A673 (cell line): Measurements from ENCODE around the gene SELP. TPM values are rescaled to one million over a fixed set of nuclear protein-coding genes. Genes with fewer than 3 reads are reported as not detected.

Experiments used
- BruUV-seq: library from RNA; stranded (reverse); fragments of 400-500 nt; replicated peaks from 2 replicates; lab custom pipeline; 2021; lab: Mats Ljungman, UMichigan
- CTCF ChIA-PET: fragments of 300-600 bp; sonication (Branson Sonifier 250); formaldehyde crosslinking; loops from one replicate; lab custom pipeline; 2022; ENCODE audit warnings: antibody characterized with exemption; lab: Charles Lee
- POLR2A ChIA-PET: fragments of 300-600 bp; sonication (Branson Sonifier 250); formaldehyde crosslinking; loops from one replicate; lab custom pipeline; 2022; ENCODE audit warnings: antibody characterized with exemption; ENCODE audit not compliant: low non-redundant PET; lab: Charles Lee
- DNase-seq: peaks from one replicate; pipeline ENCODE4 v3.0.0-alpha.2; 2015; ENCODE audit warnings: low spot score
- H3K27ac ChIP-seq: fragments of 200-600 bp; sonication (generic); 2 replicates; pipeline ENCODE4 v1.5.1; 2016; ENCODE audit warnings: mixed run types, low read depth, mild to moderate bottlenecking, mixed read lengths, antibody characterized with exemption, low read length; ENCODE audit not compliant: poor library complexity, severe bottlenecking
- H3K27me3 ChIP-seq: fragments of 200-600 bp; sonication (generic); replicated peaks from 2 replicates; pipeline ENCODE4 v1.6.1; 2017; ENCODE audit warnings: mixed run types, low read depth, mild to moderate bottlenecking, mixed read lengths, antibody characterized with exemption, low read length; ENCODE audit not compliant: insufficient read depth, poor library complexity
- H3K36me3 ChIP-seq: fragments of 200-600 bp; sonication (generic); 2 replicates; pipeline ENCODE4 v1.6.1; 2016; ENCODE audit warnings: mixed run types, mild to moderate bottlenecking, mixed read lengths, antibody characterized with exemption, low read length; ENCODE audit not compliant: insufficient read depth, poor library complexity, severe bottlenecking
- H3K4me1 ChIP-seq: fragments of 200-600 bp; sonication (generic); 2 replicates; pipeline ENCODE4 v1.6.1; 2017; ENCODE audit warnings: mixed run types, mild to moderate bottlenecking, mixed read lengths, antibody characterized with exemption, low read length; ENCODE audit not compliant: insufficient read depth, poor library complexity, severe bottlenecking
- H3K4me3 ChIP-seq: fragments of 200-600 bp; sonication (generic); 2 replicates; pipeline ENCODE4 v1.5.1; 2016; ENCODE audit warnings: low read depth, mixed run types, mild to moderate bottlenecking, mixed read lengths, low read length; ENCODE audit not compliant: poor library complexity, severe bottlenecking
- H3K9me3 ChIP-seq: fragments of 200-600 bp; sonication (generic); 2 replicates; pipeline ENCODE4 v1.6.1; 2016; ENCODE audit warnings: mixed run types, low read depth, mild to moderate bottlenecking, mixed read lengths, antibody characterized with exemption, low read length; ENCODE audit not compliant: poor library complexity, severe bottlenecking
- EZH2 ChIP-seq: fragments of 200-600 bp; sonication (generic); IDR thresholded peaks from 2 replicates; pipeline ENCODE4 v1.6.1; 2017; ENCODE audit warnings: borderline replicate concordance, low read depth, mild to moderate bottlenecking, mixed read lengths, antibody characterized with exemption, low read length; ENCODE audit not compliant: poor library complexity, severe bottlenecking
- intact Hi-C: fragments of 100-400 bp; cut with micrococcal nuclease; formaldehyde crosslinking; loops from one replicate; pipeline ENCODE4 v1.10.0; 2022; ENCODE audit not compliant: unreplicated experiment
- total RNA-seq: library from RNA; stranded (reverse); gene quantifications from 2 replicates; pipeline ENCODE4 v1.2.3, GENCODE V29; 2021
- TF ChIP-seq, protein P1 (sequence below): fragments of 300-800, 200-600 bp; sonication (generic); conservative IDR thresholded peaks from 2 replicates; pipeline ENCODE4 v1.5.1; 2017; ENCODE audit warnings: low read depth, mild to moderate bottlenecking, antibody characterized with exemption, low read length, moderate library complexity, mixed read lengths

SELP gene
- total RNA-seq, 1 experiment from 2014 or later, result not detected

GRCh38 chr1:169571450-169571849 lies 58.5 kb downstream of the SELP start:
- no peaks in the 10 kb centered on the region for H3K9me3 ChIP-seq
- peaks cover 5% of the 10 kb centered on the region for H3K27me3 ChIP-seq
- BruUV-seq, result no TSS peak
- no peak overlapping the region for H3K27ac ChIP-seq
- POLR2A ChIA-PET, result no interaction called here
- no peaks in the 10 kb centered on the region for H3K36me3 ChIP-seq
- peaks cover 2% of the 10 kb centered on the region for H3K4me1 ChIP-seq
- intact Hi-C loops, result no loop called here
- TF ChIP-seq, protein P1, sequence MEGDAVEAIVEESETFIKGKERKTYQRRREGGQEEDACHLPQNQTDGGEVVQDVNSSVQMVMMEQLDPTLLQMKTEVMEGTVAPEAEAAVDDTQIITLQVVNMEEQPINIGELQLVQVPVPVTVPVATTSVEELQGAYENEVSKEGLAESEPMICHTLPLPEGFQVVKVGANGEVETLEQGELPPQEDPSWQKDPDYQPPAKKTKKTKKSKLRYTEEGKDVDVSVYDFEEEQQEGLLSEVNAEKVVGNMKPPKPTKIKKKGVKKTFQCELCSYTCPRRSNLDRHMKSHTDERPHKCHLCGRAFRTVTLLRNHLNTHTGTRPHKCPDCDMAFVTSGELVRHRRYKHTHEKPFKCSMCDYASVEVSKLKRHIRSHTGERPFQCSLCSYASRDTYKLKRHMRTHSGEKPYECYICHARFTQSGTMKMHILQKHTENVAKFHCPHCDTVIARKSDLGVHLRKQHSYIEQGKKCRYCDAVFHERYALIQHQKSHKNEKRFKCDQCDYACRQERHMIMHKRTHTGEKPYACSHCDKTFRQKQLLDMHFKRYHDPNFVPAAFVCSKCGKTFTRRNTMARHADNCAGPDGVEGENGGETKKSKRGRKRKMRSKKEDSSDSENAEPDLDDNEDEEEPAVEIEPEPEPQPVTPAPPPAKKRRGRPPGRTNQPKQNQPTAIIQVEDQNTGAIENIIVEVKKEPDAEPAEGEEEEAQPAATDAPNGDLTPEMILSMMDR, result no peak
- no peak for TF ChIP-seq EZH2
- H3K4me3 ChIP-seq, result no peak overlapping the region
- CTCF ChIA-PET, result no interaction called here
- DNase-seq, result no peak

GRCh38 chr1:169570172-169570574 lies 59.8 kb downstream of the SELP start:
- TF ChIP-seq, protein P1, result no peak
- no peak for TF ChIP-seq EZH2
- intact Hi-C loops, result no loop called here
- Histone ChIP-seq H3K9me3 (no peaks in the 10 kb centered on the region), H3K4me1 (peaks cover 11% of the 10 kb centered on the region), H3K27ac (no peak overlapping the region), H3K27me3 (peaks cover 5% of the 10 kb centered on the region), H3K36me3 (no peaks in the 10 kb centered on the region), H3K4me3 (no peak overlapping the region)
- BruUV-seq, result no TSS peak
- no peak for DNase-seq
- POLR2A ChIA-PET, result no interaction called here
- CTCF ChIA-PET, result no interaction called here

DNA sequence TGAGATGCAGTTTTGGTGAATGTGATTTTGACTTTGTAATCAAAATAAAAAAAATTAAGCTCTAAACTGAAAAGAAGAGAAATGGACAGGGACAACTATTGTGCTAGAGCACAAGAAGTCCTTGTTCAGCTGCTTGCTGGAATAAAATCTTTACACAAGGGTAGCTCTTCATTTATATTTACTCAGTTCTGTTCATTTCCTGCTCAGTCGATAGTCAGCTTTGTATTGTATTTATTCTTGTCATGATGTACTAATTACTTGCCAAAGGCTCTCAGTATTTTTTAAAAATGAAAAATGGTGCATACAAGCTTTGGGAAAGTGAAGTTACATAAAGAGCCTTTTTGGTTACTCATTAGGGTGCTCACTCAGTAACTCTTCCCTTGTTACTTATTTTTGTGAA lies 61.4 kb downstream of the SELP start:
- H3K36me3 ChIP-seq, result no peaks in the 10 kb centered on the region
- no peaks in the 10 kb centered on the region for H3K9me3 ChIP-seq
- intact Hi-C loops, result no loop called here
- no peak for TF ChIP-seq EZH2
- TF ChIP-seq, protein P1, result no peak
- ChIA-PET CTCF (no interaction called here), POLR2A (no interaction called here)
- no peak for DNase-seq
- no peak overlapping the region for H3K4me3 ChIP-seq
- peaks cover 11% of the 10 kb centered on the region for H3K4me1 ChIP-seq
- H3K27me3 ChIP-seq, result no peaks in the 10 kb centered on the region
- no peak overlapping the region for H3K27ac ChIP-seq
- no TSS peak for BruUV-seq
